Islet precursor cell (in vitro differentiated cells): ENCODE data around the gene MAD2L1BP.
"Not testable (repeated sequence)": the region's sequence is repeated elsewhere in the genome, so short reads cannot be mapped to it uniquely, and the experiment has no call there.

Source experiments
- DNase-seq: peaks from one replicate; pipeline ENCODE4 v3.0.0-alpha.2; 2018

MAD2L1BP gene

GRCh38 chr6:43627008-43627825, 8.4 kb upstream of the MAD2L1BP start:
- peak; percentile 63 for DNase-seq

- DNase-seq: peak; percentile 67
Measured at GRCh38 chr6:43628393-43629103, 7.1 kb upstream of the MAD2L1BP start.

- peak; percentile 100 for DNase-seq
Measured at GRCh38 chr6:43629104-43629504, 6.5 kb upstream of the MAD2L1BP start, which contains the start of gene GTPBP2. Gene GTPBP2, minus strand, starts transcription at chr6:43629264. Its CDS starts 102 bp downstream, at chr6:43629162.

- peak; percentile 98 for DNase-seq
Measured at GRCh38 chr6:43629505-43630300, 5.9 kb upstream of the MAD2L1BP start.

- no peak for DNase-seq
Measured at GRCh38 chr6:43630980-43631619, 4.5 kb upstream of the MAD2L1BP start.

GRCh38 chr6:43633002-43633401, 2.6 kb upstream of the MAD2L1BP start:
- DNase-seq: not testable (repeated sequence)

- DNase-seq: no peak
Measured at GRCh38 chr6:43634702-43635303, 837 bp upstream of the MAD2L1BP start.

- DNase-seq: no peak
Measured at GRCh38 chr6:43636308-43636659, 644 bp downstream of the MAD2L1BP start.

- DNase-seq: no peak
Measured at GRCh38 chr6:43639984-43640800, 4.6 kb downstream of the MAD2L1BP start.

GRCh38 chr6:43644940-43645612, 9.4 kb downstream of the MAD2L1BP start, which contains the start of gene RSPH9:
Gene RSPH9, plus strand, starts transcription at chr6:43645036. Its CDS starts 63 bp downstream, at chr6:43645099.
- DNase-seq: peak; percentile 95

GRCh38 chr6:43645613-43645964, 9.9 kb downstream of the MAD2L1BP start:
- DNase-seq: no peak

GRCh38 chr6:43647613-43648012, 12.0 kb downstream of the MAD2L1BP start:
- DNase-seq: no peak

- DNase-seq: no peak
Measured at GRCh38 chr6:43648248-43648647, 12.6 kb downstream of the MAD2L1BP start.

GRCh38 chr6:43652822-43653221, 17.2 kb downstream of the MAD2L1BP start:
- not testable (repeated sequence) for DNase-seq

GRCh38 chr6:43657221-43657802, 21.7 kb downstream of the MAD2L1BP start:
- no peak for DNase-seq

- no peak for DNase-seq
Measured at GRCh38 chr6:43658161-43658560, 22.5 kb downstream of the MAD2L1BP start.

GRCh38 chr6:43662948-43663347, 27.3 kb downstream of the MAD2L1BP start:
- not testable (repeated sequence) for DNase-seq

GRCh38 chr6:43665376-43665775, 29.7 kb downstream of the MAD2L1BP start:
- DNase-seq: no peak

GRCh38 chr6:43666196-43666920, 30.7 kb downstream of the MAD2L1BP start:
- DNase-seq: no peak
